ENCODE data around the gene APOO. TPM values are rescaled to one million over a fixed set of nuclear protein-coding genes. Genes with fewer than 3 reads are reported as not detected.
"Not testable (repeated sequence)": the region's sequence is repeated elsewhere in the genome, so short reads cannot be mapped to it uniquely, and the experiment has no call there.

APOO gene
- total RNA-seq, 2 experiments from 2014 or later, result 30.2 to 37.2 TPM

- no peak for ATAC-seq
- Mint-ChIP-seq H3K36me3 (ENCODE audit: low read depth) (no peaks in the 10 kb centered on the region), H3K27ac (no peak overlapping the region), H3K4me1 (peaks cover 7% of the 10 kb centered on the region), H3K27me3 (no peaks in the 10 kb centered on the region), H3K9me3 (ENCODE audit: low read depth) (no peaks in the 10 kb centered on the region), H3K4me3 (no peak overlapping the region)
- intact Hi-C loops (cut with DNase I, micrococcal nuclease), result loop anchor here (1.0 to 10.0 kb wide), 7 partner anchors 119 to 1918 kb away; partner anchors contain the start of gene SAT1 (in 1 of the 2)
- CTCF ChIA-PET, result interaction anchor here (0.5 to 3.4 kb wide), 36 partner anchors 9 to 651 kb away, joined by 3 to 28 read pairs (median 4); partner anchors contain the start of genes EIF2S3 and SAT1
- POLR2A ChIA-PET, result interaction anchor here (0.5 kb wide), 1 partner anchor 502 kb away, joined by 3 read pairs; no protein-coding TSS in a partner anchor
- no peak for DNase-seq
These were observed 5.3 kb downstream of the APOO start for GRCh38 chrX:23902419-23902818.

DNA sequence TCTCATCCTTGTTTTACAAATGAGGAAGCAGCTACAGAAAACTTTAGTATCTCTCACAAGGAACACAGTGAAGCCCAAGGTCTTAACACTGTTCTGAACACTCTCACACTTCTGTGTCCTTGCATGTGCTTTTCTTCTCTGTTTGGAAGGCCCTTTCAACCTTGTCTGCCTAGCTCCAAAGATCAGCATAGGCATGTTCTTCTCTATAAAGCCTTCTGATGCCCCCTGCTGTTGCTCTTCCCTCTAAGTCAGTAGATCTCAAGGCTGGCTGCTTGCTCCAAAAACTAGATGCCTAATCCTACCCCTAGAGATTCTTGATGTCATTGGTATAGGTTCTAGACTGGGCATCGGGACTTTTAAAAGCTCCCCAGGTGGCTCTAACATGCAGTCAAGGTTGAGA lies 5.9 kb downstream of the APOO start:
- peaks cover 7% of the 10 kb centered on the region for H3K4me1 Mint-ChIP-seq
- H3K27ac Mint-ChIP-seq, result no peak overlapping the region
- H3K36me3 Mint-ChIP-seq (ENCODE audit: low read depth), result no peaks in the 10 kb centered on the region
- intact Hi-C loops (cut with DNase I, micrococcal nuclease), result loop anchor here (1.0 to 10.0 kb wide), 7 partner anchors 119 to 1917 kb away; partner anchors contain the start of gene SAT1 (in 1 of the 2)
- ATAC-seq (peak; percentile 82), DNase-seq (peak; percentile 48)
- H3K9me3 Mint-ChIP-seq (ENCODE audit: low read depth), result no peaks in the 10 kb centered on the region
- POLR2A ChIA-PET, result interaction anchor here (0.5 to 0.8 kb wide), 2 partner anchors 159 to 501 kb away, joined by 3 read pairs; partner anchors contain the start of gene ACOT9
- CTCF ChIA-PET, result interaction anchor here (0.5 to 3.4 kb wide), 43 partner anchors 10 to 650 kb away, joined by 3 to 28 read pairs (median 4); partner anchors contain the start of genes EIF2S3 and SAT1
- no peaks in the 10 kb centered on the region for H3K27me3 Mint-ChIP-seq
- no peak overlapping the region for H3K4me3 Mint-ChIP-seq

- Mint-ChIP-seq H3K36me3 (ENCODE audit: low read depth) (no peaks in the 10 kb centered on the region), H3K27me3 (no peaks in the 10 kb centered on the region), H3K4me1 (peaks cover 3% of the 10 kb centered on the region), H3K9me3 (ENCODE audit: low read depth) (no peaks in the 10 kb centered on the region), H3K4me3 (no peak overlapping the region), H3K27ac (no peak overlapping the region)
- intact Hi-C loops (cut with DNase I, micrococcal nuclease), result loop anchor here (10.0 kb wide), 2 partner anchors 1706 to 1916 kb away; no protein-coding TSS in a partner anchor
- DNase-seq (no peak), ATAC-seq (peak; percentile 58)
- ChIA-PET POLR2A (interaction anchor here (0.5 to 0.6 kb wide), 2 partner anchors 119 to 203 kb away, joined by 3 read pairs; no protein-coding TSS in a partner anchor), CTCF (interaction anchor here (0.7 to 3.4 kb wide), 14 partner anchors 13 to 263 kb away, joined by 3 to 28 read pairs (median 8); partner anchors contain the start of gene SAT1)
These were observed 6.7 kb downstream of the APOO start for GRCh38 chrX:23901060-23901459.

DNA sequence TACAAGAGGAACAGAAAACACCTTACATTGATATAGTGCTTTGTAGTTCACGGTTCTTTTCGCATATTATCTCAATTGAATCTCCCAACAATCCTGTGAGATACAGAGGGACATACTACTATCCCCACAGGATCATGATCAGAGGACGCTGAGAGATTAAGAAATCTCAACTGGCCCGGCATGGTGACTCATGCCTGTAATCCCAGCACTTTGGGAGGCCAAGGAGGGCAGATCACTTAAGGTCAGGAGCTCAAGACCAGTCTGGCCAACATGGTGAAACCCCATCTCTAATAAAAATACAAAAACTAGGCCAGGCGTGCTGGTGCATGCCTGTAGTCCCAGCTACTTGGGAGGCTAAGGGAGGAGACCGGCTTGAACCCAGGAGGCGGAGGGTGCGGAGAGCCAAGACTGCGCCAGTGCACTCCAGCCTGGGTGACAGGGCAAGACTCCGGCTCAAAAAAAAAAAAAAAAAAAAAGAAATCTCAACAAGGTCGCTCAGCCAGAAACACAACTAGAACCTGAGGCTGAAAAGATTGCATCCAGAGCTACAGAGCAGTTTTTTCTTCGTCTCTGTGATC lies 7.4 kb downstream of the APOO start:
- DNase-seq (no peak), ATAC-seq (no peak)
- H3K36me3 Mint-ChIP-seq (ENCODE audit: low read depth), result no peaks in the 10 kb centered on the region
- ChIA-PET CTCF (interaction anchor here (0.7 to 3.4 kb wide), 4 partner anchors 118 to 216 kb away, joined by 4 to 28 read pairs (median 17); partner anchors contain the start of gene SAT1), POLR2A (interaction anchor here (0.5 kb wide), 1 partner anchor 202 kb away, joined by 3 read pairs; no protein-coding TSS in a partner anchor)
- no peak overlapping the region for H3K27ac Mint-ChIP-seq
- no peak overlapping the region for H3K4me3 Mint-ChIP-seq
- H3K4me1 Mint-ChIP-seq, result no peaks in the 10 kb centered on the region
- intact Hi-C loops (cut with DNase I, micrococcal nuclease), result loop anchor here (10.0 kb wide), 2 partner anchors 1706 to 1916 kb away; no protein-coding TSS in a partner anchor
- no peaks in the 10 kb centered on the region for H3K27me3 Mint-ChIP-seq
- H3K9me3 Mint-ChIP-seq (ENCODE audit: low read depth), result no peaks in the 10 kb centered on the region

DNA sequence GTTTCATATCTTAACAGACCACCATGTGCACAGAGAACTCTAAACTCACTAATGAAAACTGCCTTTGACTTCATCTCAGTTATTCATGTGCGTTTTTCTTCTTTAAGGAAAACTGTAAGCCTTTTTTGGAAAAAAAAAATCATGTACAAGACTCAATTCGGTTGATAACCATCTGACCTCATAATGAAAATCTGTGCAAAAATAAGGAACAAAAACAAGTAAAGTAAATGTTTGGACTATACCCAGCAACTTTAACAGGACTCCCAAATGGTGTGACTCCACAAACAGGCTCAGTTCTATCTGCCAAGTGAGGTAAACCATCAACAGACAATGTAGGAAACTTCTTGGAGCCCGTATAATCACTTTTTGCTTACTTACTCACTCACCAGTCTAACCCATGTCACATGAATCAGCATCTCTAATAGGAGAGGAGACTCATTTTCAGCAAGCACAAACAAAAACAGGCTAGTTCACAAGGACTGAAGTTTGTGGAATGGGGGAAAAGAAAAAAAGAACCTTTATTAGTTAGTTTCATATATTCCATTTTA lies 9.3 kb downstream of the APOO start:
- H3K27ac Mint-ChIP-seq, result no peak overlapping the region
- H3K4me1 Mint-ChIP-seq, result no peaks in the 10 kb centered on the region
- no peak overlapping the region for H3K4me3 Mint-ChIP-seq
- no peaks in the 10 kb centered on the region for H3K9me3 Mint-ChIP-seq (ENCODE audit: low read depth)
- H3K27me3 Mint-ChIP-seq, result no peaks in the 10 kb centered on the region
- DNase-seq (no peak), ATAC-seq (no peak)
- peaks cover 2% of the 10 kb centered on the region for H3K36me3 Mint-ChIP-seq (ENCODE audit: low read depth)
- intact Hi-C loops (cut with DNase I, micrococcal nuclease), result no loop called here
- ChIA-PET POLR2A (no interaction called here), CTCF (interaction anchor here (0.7 kb wide), 1 partner anchor 125 kb away, joined by 3 read pairs; no protein-coding TSS in a partner anchor)

GRCh38 chrX:23896981-23897380 lies 10.8 kb downstream of the APOO start:
- no peak overlapping the region for H3K27ac Mint-ChIP-seq
- intact Hi-C loops (cut with DNase I, micrococcal nuclease), result no loop called here
- no peaks in the 10 kb centered on the region for H3K4me1 Mint-ChIP-seq
- H3K27me3 Mint-ChIP-seq, result no peaks in the 10 kb centered on the region
- ChIA-PET POLR2A (no interaction called here), CTCF (interaction anchor here (0.5 to 0.7 kb wide), 3 partner anchors 121 to 258 kb away, joined by 3 to 4 read pairs (median 3); no protein-coding TSS in a partner anchor)
- H3K9me3 Mint-ChIP-seq (ENCODE audit: low read depth), result no peaks in the 10 kb centered on the region
- ATAC-seq, result no peak
- H3K4me3 Mint-ChIP-seq, result no peak overlapping the region
- H3K36me3 Mint-ChIP-seq (ENCODE audit: low read depth), result peaks cover 2% of the 10 kb centered on the region
- DNase-seq, result no peak

DNA sequence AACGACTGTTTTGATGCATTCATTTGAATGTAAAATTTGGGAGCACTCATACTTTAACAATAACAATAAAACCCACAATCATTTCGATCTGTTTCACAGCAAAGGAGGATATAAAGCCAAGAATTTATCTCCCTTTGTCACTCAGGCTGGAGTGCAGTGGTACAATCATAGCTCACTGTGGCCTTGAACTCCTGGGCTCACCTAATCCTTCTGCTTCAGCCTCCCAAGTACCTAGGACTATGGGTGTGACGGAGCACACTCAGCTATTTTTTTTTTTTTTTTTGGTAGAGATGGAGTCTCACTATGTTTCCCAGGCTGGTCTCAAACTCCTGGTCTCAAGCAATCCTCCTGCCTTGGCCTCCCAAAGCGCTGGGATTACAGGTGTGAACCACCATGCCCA lies 11.2 kb downstream of the APOO start:
- H3K27me3 Mint-ChIP-seq; H3K9me3 Mint-ChIP-seq (ENCODE audit: low read depth); H3K4me1 Mint-ChIP-seq; H3K27ac Mint-ChIP-seq; POLR2A ChIA-PET; intact Hi-C loops (cut with DNase I, micrococcal nuclease); H3K4me3 Mint-ChIP-seq; DNase-seq; H3K36me3 Mint-ChIP-seq (ENCODE audit: low read depth); ATAC-seq: not testable (repeated sequence)
- CTCF ChIA-PET, result interaction anchor here (0.6 kb wide), 1 partner anchor 202 kb away, joined by 4 read pairs; no protein-coding TSS in a partner anchor

- H3K27ac Mint-ChIP-seq; DNase-seq; H3K4me1 Mint-ChIP-seq; ATAC-seq; CTCF ChIA-PET; H3K36me3 Mint-ChIP-seq (ENCODE audit: low read depth); POLR2A ChIA-PET; H3K4me3 Mint-ChIP-seq; H3K27me3 Mint-ChIP-seq; H3K9me3 Mint-ChIP-seq (ENCODE audit: low read depth); intact Hi-C loops (cut with DNase I, micrococcal nuclease): not testable (repeated sequence)
These were observed 12.7 kb downstream of the APOO start for GRCh38 chrX:23894993-23895392.

DNA sequence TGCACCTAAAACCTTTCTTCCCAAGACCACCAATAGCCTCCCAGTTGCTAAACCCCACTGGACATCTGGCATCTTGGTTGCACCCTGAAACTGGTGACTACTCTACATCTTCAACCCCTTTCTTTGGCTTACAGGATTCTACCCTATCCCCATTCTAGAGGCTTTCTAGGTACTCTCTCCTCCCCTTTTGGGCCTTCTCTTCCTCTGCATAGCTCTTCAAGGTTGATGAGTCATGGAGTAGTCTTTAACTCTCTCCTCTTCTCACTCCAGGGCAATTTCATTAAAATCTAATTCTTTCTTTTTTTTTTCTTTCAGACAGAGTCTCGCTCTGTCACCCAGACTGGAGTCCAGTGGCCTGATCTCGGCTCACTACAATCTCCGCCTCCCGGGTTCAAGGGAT lies 16.8 kb downstream of the APOO start:
- ATAC-seq (no peak), DNase-seq (no peak)
- Mint-ChIP-seq H3K27ac (no peak overlapping the region), H3K4me1 (peaks cover 2% of the 10 kb centered on the region), H3K4me3 (no peak overlapping the region), H3K27me3 (no peaks in the 10 kb centered on the region), H3K36me3 (ENCODE audit: low read depth) (peaks cover 2% of the 10 kb centered on the region), H3K9me3 (ENCODE audit: low read depth) (no peaks in the 10 kb centered on the region)
- ChIA-PET POLR2A (no interaction called here), CTCF (no interaction called here)
- intact Hi-C loops (cut with DNase I, micrococcal nuclease), result no loop called here

- Mint-ChIP-seq H3K27ac (no peak overlapping the region), H3K36me3 (ENCODE audit: low read depth) (peaks cover 2% of the 10 kb centered on the region), H3K27me3 (no peaks in the 10 kb centered on the region), H3K9me3 (ENCODE audit: low read depth) (no peaks in the 10 kb centered on the region), H3K4me1 (peaks cover 10% of the 10 kb centered on the region), H3K4me3 (no peak overlapping the region)
- ATAC-seq (no peak), DNase-seq (no peak)
- intact Hi-C loops (cut with DNase I, micrococcal nuclease), result no loop called here
- CTCF ChIA-PET, result interaction anchor here (2.0 kb wide), 1 partner anchor 13 kb away, joined by 6 read pairs; no protein-coding TSS in a partner anchor
- POLR2A ChIA-PET, result no interaction called here
These were observed 18.7 kb downstream of the APOO start for GRCh38 chrX:23888887-23889501.

DNA sequence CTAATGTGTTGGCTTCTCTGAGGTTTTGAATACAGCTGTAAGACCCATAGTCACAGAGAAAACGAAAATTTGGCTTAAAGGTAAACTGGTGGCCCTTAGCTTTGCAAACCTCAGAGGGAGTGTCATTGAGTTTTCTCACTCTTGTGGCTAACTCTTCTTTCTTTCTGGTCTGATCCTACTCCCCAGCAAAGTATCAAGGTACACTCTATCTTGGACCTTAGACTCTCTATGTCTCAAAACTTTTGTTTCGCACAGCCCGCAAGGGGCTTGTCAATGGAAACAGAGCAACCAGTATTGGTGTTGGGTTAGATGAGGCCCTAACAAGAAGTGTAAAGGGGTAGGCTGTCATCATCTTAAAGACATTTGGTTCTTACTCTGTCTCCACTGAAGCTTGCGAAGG lies 19.8 kb downstream of the APOO start:
- H3K4me3 Mint-ChIP-seq, result no peak overlapping the region
- ChIA-PET CTCF (interaction anchor here (1.5 kb wide), 1 partner anchor 13 kb away, joined by 4 read pairs; no protein-coding TSS in a partner anchor), POLR2A (no interaction called here)
- no peaks in the 10 kb centered on the region for H3K9me3 Mint-ChIP-seq (ENCODE audit: low read depth)
- peaks cover 17% of the 10 kb centered on the region for H3K4me1 Mint-ChIP-seq
- H3K27ac Mint-ChIP-seq, result no peak overlapping the region
- DNase-seq (no peak), ATAC-seq (no peak)
- no peaks in the 10 kb centered on the region for H3K27me3 Mint-ChIP-seq
- intact Hi-C loops (cut with DNase I, micrococcal nuclease), result no loop called here
- H3K36me3 Mint-ChIP-seq (ENCODE audit: low read depth), result peaks cover 2% of the 10 kb centered on the region

Measured in activated CD4-positive, alpha-beta T cell treated with anti-CD3 and anti-CD28 coated beads for 36 hours (primary cell).